IPS-18c (cell line): Measurements from ENCODE around the gene TSHZ1.

ENCODE experiments used
- H3K4me3 ChIP-seq: 2 replicates; pipeline ENCODE4 v1.7.0; 2013; ENCODE audit warnings: low read depth, mild to moderate bottlenecking, low read length, moderate library complexity; ENCODE audit not compliant: insufficient read depth
- H3K9me3 ChIP-seq: one replicate; pipeline ENCODE4 v1.6.1; 2013; ENCODE audit warnings: mild to moderate bottlenecking, low read length, moderate library complexity; ENCODE audit not compliant: control insufficient read depth, insufficient read depth

The TSHZ1 gene

DNA sequence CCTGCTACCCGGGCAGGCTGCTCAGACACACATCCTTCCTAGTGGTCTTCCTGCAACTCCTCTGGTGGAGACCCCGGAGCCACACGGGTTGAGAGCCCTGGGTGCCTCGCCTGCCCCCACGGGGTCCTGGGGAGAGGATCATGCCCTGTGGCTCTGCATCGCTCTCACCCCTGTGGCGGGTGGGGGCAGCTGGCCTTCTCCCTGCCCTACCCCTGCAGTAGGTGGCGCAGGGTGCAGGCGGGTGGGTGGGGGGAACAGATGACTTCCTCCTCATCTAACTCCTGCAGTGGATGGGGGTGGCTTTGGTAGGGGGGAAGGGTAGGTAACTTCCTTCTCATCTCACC, 38.5 kb downstream of the TSHZ1 start:
- Histone ChIP-seq H3K4me3 (no peak overlapping the region), H3K9me3 (no peaks in the 10 kb centered on the region)

DNA sequence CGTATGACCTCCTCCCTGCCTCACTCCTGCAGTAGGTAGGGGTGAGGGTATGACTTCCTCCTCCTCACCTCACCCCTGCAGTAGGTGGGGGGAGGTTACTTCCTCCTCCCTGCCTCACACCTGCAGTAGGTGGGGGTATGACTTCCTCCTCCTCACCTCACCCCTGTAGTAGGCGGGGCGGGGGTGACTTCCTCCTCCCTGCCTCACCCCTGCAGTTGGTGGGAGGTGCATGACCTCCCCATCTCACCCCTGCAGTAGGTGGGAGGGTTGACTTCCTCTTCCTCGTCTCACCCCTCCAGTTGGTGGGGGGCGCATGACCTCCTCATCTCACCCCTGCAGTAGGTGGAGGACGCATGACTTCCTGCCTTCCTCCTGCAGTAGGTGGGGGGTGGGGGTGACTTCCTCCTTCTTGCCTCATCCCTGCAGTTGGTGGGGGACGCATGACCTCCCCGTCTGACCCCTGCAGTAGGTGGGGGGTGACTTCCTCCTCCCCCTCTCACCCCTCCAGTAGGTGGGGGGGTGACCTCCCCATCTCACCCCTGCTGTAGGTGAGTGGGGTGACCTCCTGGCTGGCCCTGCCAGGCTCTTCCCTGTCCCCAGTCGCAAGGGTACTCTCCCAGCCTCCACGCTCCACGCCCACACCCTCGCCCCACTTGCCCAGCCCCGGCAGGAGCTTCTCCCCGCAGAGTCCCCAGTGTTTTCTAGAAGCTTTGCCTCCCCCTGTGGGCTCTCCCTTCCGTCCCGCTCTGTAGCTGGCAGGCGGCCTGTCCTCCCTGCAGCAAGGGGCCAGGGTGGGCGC, 39.3 kb downstream of the TSHZ1 start:
- Histone ChIP-seq H3K4me3 (no peak overlapping the region), H3K9me3 (no peaks in the 10 kb centered on the region)

DNA sequence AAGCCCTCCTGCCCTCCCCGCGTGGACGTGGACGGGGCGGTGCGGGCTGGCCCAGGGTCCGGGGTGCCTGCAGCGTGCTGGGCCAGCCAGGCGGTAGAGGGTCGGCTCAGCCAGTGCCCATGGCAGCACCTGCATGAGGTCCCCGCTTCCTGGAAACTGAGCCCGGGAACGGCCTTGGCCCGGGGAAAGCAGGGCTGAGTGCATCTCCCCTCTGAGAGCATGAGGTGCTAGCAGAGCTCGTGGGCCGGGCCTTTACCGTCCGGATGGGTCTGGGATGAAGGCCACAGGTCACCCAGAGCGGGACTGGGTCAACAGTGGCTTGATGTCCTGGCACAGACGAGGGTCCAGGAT, 39.8 kb downstream of the TSHZ1 start:
- no peak overlapping the region for H3K4me3 ChIP-seq
- no peaks in the 10 kb centered on the region for H3K9me3 ChIP-seq

DNA sequence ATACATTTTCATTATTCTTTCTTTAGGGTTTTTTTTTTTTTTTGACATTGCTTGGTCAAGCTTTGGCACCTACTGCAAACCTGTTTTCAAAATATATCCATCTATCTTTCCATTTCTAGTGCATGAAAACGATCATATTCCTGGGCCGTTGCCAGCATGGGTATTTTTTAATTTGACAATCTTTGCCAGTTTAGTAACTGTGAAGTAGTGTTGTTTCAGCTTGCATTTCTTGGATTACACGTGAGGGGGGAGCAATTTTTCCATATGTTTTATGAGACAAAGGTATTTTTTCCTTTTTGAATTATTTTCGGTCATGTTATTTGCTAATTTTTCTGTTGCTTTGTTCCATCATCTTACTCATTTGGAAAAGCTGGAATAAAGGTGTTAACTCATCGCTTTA, 40.9 kb downstream of the TSHZ1 start:
- Histone ChIP-seq H3K4me3 (no peak overlapping the region), H3K9me3 (no peaks in the 10 kb centered on the region)

DNA sequence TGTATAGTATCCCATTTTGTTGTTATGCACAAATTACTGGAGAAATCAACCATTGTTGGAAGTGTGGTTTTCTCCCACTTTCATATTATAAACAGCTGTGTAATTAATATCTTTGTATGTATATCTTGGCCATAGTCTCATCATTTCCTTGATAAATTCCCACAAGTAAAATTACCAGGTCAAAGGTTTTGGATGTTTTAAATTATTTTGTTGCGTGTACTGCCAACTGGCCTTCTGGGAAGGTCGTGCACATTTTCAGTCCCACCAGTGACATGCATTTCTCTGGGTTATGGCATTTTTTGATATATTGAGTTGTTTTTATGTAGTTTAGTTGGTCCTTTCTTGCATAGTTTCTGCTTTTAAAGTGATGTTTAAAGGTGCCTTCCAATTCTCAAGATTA, 41.5 kb downstream of the TSHZ1 start:
- Histone ChIP-seq H3K9me3 (no peaks in the 10 kb centered on the region), H3K4me3 (no peak overlapping the region)

DNA sequence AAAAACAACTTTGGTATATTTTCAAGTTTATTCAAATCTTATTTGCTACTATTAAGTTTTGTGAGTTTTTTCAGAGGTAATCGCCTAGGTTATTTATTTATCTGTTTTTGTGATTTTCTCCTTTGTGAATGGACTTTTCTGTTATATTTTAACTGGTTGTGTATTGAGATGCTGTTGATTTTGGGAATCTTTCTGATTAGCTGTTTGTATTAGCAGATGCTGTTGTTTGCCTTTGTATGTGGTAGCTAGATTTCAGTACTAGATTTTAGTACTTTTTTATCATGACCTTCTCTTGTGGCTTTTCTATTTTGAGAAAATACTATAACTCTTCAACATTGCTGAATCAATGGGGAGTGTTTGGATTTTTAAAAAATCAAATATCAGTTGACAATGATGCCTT, 42.4 kb downstream of the TSHZ1 start:
- no peaks in the 10 kb centered on the region for H3K9me3 ChIP-seq
- H3K4me3 ChIP-seq = no peak overlapping the region

DNA sequence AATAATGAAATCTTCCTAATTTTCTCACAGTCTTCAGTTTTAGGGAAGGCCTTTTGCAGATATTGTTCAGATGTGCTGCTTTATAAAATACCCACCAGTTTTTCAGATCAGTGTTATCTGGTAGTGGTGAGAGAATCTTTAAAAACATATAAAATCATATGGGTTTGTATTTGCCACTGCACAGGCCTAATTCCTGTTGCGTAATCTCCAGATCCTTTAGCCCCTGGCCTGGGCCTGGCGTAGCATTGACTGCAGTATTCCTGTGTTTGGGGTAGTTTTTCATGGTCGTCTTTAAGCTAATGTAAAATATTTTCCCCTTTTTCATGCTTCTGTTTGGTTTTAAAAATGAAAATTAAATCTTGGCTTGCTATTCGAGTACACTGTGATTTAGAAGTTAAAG, 43.2 kb downstream of the TSHZ1 start:
- H3K4me3 ChIP-seq = no peak overlapping the region
- H3K9me3 ChIP-seq = no peaks in the 10 kb centered on the region

DNA sequence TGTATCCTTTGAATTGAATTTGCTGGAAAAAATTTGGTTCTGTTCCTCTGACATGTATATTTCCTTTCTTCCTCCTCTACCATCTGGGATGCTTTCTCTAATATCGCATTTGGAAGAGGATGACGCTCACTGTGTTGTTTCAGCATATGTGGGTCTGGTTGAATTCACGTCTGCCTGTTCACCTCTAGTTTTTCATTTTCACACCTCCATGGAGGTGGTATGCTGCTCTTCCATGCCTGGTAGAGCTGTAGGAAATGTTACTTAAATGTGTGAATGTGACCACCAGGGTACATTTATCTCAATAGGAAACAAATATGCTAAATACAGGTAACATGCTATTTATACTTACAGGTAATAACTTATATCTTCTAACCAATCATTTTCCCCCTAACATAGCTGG, 44.5 kb downstream of the TSHZ1 start:
- Histone ChIP-seq H3K4me3 (no peak overlapping the region), H3K9me3 (no peaks in the 10 kb centered on the region)

DNA sequence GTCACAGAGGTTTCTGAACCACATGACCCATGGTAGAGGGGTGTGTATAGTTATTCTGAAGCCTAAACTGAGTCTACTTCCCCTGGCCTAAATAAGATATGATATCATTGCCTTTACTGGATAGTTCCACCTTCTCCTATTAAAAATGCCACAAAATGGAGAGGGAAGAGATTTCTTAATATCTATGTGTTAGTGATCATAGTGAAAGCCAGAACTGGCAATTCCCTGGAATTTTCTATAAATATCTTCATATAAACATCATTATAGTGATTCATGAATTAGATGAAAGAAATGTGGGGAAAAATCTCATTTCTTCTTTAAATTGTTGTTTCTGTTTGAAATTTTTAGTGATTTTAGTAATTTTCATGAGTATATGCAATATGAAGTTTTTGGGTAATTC, 45.8 kb downstream of the TSHZ1 start:
- Histone ChIP-seq H3K9me3 (no peaks in the 10 kb centered on the region), H3K4me3 (no peak overlapping the region)

DNA sequence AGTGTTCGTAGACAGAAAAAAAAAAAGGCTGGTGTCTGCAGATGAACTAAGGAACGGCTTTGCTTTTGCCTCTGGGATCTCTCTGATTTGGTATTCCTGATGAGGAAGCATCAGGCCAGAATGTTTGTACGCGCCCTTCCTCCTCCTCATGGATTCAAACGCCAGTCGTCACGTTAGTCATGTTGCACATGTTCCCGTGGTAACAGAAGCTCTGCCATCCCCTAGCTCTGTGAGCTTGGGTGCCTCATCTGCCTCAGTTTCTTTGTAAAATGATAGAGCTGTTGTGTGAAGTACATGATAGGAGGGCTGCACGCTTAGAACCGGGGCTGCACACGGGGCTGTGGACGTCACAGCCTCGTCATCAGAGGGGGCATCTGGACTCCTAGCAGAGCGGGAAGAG, 47.0 kb downstream of the TSHZ1 start:
- Histone ChIP-seq H3K9me3 (no peaks in the 10 kb centered on the region), H3K4me3 (no peak overlapping the region)

DNA sequence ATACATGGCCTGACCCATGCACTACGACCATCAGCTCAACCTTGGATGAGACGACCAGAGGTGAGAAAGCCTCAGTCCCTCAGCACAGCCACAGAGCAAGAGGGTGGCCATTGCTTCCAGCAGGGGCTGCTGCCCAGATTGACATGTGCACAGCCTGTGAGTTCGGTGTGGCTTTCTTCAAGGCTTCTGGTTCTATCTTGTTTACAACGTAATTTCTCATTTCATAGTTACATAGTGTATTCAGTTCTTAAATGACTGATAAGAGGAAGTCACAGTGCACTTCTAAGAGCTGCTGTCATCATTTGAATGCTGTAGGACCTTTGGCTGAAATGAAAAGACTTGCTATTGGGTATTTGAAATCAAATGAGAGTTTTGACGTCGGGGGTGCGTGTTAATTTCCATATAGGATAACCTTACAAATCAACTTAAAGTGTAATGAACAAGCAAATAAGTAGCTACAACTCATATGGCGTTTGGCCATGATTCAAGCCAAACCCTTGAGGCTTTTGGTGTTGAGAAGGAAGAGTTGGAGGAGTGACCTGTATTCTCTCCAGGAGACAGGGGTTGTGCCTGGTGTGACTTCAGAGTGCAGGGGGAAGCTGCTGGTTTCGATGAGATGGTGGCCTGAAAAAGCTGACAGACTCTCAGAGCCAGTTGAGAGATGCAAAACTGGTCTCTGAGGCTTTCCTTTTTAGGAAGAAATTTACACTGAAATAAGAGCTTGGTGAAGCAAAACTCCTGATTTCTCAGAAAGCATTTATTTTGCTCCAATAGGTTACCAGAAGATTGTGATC, 51.0 kb downstream of the TSHZ1 start:
- H3K9me3 ChIP-seq = no peaks in the 10 kb centered on the region
- no peak overlapping the region for H3K4me3 ChIP-seq

DNA sequence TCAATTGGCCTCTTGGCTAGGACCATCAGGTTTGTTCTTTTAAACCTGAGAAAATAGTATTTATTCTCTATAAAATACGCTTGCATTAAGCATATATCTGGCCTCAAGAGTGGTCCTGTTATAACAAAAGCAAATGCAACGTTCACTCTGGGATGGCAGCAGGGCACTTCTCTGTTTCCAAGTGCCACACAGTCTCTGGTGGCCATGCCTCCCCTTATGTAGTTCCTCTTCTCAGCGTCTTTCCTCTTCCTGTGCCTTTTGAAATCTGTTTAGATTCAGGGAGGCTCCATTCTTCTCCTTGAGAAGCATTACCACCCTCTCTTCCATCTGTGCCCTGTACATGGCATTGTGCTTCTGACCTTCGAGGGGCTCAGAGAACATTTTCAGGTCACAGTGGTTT, 51.9 kb downstream of the TSHZ1 start:
- H3K9me3 ChIP-seq = no peaks in the 10 kb centered on the region
- H3K4me3 ChIP-seq = no peak overlapping the region

DNA sequence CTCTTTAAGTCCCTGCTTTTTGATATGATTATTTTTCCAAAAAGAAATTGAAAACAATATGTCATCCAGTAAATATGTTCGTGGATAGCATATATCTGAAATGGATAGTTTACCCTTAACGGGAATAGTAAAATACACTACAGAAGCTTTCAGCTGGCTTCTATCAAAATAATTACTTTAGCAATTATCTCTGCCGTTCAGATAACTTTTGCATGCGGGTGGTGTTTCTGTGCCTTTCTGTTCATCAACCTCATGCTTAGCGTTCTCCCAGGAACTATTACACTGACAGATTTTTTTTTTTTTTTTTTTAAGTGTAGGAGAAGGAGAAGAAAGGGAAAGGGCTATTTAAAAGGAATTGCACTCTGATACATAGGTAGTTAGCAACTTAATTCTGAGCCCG, 53.6 kb downstream of the TSHZ1 start:
- Histone ChIP-seq H3K9me3 (no peaks in the 10 kb centered on the region), H3K4me3 (no peak overlapping the region)

DNA sequence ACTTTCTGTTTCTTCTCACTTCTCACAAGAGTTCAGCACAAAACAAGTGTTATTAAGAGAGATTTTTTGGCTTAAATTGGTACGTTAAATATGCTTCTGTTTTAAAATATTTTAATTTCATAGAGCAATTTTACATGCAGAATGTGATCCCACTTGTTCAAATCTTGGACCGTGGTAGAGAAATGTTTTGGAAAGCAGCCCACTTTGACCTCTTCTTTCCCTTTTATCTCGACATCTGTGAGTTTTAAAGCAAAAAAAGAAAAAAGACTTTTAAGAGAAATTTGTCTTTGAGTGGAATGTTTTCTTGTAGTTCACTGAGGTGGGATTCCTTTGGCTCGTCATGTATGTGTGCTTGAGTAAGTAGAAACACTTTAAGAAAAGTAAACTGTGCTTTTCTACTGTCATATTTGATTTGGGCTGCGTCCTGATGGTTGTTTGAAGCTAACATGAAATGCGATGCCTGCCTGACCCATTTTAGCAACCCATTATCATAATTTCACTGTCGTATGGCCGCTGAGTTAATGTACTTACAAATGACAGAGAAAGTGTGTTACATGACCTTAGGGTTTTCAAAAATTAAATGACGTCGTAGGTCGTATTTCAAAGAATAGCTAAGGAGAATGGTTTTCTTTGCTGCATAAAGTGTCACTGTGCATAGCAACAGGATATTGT, 54.5 kb downstream of the TSHZ1 start:
- no peak overlapping the region for H3K4me3 ChIP-seq
- no peaks in the 10 kb centered on the region for H3K9me3 ChIP-seq

DNA sequence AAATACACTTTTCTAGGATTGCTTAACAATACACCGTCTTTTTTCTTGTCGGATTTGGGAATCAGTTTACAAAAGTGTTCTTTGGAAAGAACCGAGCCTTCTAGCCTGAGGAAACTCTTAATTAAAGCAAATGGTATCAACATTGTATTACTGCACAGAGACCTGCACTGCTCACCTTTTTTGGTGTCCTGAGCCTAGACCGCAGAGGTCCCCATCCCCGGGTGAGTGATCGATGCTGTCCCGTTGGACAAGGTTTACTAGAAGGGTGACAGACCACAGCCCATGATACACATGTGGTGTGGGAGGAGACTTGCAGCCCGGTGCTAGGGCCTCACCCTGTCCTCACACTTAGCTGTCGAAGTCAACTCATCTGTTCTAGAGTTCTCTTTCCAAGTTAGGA, 55.3 kb downstream of the TSHZ1 start:
- no peaks in the 10 kb centered on the region for H3K9me3 ChIP-seq
- no peak overlapping the region for H3K4me3 ChIP-seq

DNA sequence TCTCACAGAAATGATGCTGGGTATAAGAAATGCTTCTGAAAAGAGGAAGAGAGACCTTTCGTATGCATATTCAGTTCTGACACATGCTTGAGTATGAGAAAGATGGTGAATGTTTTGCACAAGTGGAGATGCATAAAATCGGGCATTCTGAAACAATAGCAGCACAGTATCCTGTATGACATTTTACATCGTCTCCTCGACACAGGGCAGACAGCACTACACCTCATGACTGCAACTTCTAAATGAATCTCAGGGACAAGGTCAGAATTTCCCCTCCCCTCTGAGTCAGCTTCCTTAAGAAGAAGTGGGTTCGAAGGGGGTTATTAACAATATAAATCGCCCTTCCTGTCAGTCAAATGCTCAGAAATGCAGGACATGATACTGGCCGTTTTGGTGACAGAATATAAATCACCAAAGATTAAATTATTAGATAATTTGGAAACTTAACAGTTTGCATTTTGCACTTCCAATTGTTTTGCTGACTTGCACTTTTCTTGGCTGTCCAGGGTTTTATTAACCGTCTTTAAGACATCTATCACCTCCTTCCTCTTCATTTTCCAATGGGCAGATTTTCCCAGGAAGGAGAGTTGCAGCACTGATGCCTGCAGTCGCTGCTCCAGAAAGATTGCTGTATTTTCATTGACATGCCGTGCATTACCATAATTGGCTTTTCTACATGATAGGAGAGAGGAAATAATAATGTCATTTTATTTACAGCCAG, 57.2 kb downstream of the TSHZ1 start:
- Histone ChIP-seq H3K9me3 (no peaks in the 10 kb centered on the region), H3K4me3 (no peak overlapping the region)

DNA sequence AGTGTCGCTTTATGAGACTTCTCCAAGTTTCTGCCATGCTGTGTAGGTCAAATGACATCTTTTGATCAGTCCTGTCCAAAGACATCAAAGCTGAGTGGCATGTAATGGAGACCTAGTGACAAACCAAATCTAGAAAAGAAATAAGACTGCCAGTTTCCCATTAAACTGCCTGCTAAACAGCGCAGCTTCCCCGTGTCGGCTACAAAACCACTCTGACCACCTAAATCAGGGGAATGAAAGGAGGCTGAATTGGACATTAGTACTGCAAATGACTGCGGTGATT, 57.7 kb downstream of the TSHZ1 start:
- H3K9me3 ChIP-seq = no peaks in the 10 kb centered on the region
- no peak overlapping the region for H3K4me3 ChIP-seq

DNA sequence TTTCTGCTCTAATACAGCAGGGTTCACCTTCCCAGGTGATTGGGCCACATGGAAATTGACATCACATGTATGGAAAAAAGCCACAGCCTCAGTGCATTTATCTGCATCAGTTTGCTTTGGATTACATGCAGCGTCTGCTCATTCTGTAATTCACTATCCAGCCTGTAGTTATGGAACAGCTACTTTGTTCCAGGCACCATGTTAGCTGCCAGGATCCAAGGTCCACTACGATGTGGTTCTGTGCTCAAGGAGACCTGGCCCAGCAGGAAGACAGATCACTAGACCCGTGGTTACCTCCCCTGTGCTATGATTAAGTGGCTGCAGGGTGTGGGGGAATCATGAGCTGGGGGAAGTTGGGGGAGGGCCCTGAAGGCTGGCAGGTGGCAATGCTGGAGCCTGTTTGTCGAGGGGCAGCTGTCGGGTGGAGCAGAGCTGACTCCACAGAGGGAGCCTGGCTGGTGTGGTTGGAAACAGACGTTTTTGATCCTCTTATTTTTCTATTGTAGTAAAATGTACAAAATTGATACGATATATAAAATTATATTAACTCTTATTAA, 58.6 kb downstream of the TSHZ1 start:
- no peak overlapping the region for H3K4me3 ChIP-seq
- H3K9me3 ChIP-seq = no peaks in the 10 kb centered on the region
